NCI-H2196 (cell line): Measurements from ENCODE around the gene SAT1.

Source experiments
- DNase-seq: peaks from one replicate; lab custom pipeline; 2025; ENCODE audit not compliant: unreplicated experiment; lab: John Stamatoyannopoulos, UW

SAT1 gene

GRCh38 chrX:23773601-23774175, 9.3 kb upstream of the SAT1 start:
- DNase-seq = peak; percentile 32

GRCh38 chrX:23776363-23776762, 6.6 kb upstream of the SAT1 start:
- no peak for DNase-seq

- no peak for DNase-seq
Measured at GRCh38 chrX:23779025-23779424, 3.9 kb upstream of the SAT1 start.

GRCh38 chrX:23782455-23782854, 518 bp upstream of the SAT1 start:
- no peak for DNase-seq

GRCh38 chrX:23783589-23784469, 856 bp downstream of the SAT1 start:
- no peak for DNase-seq

GRCh38 chrX:23784470-23785331, 1.7 kb downstream of the SAT1 start:
- DNase-seq = no peak

- DNase-seq = no peak
Measured at GRCh38 chrX:23785580-23785979, 2.6 kb downstream of the SAT1 start.

GRCh38 chrX:23786268-23786815, 3.4 kb downstream of the SAT1 start:
- no peak for DNase-seq

- DNase-seq = no peak
Measured at GRCh38 chrX:23787745-23788118, 4.8 kb downstream of the SAT1 start.

GRCh38 chrX:23788521-23788920, 5.5 kb downstream of the SAT1 start:
- no peak for DNase-seq

- DNase-seq = no peak
Measured at GRCh38 chrX:23788946-23789345, 6.0 kb downstream of the SAT1 start.

- DNase-seq = no peak
Measured at GRCh38 chrX:23789386-23790154, 6.6 kb downstream of the SAT1 start.

- DNase-seq = no peak
Measured at GRCh38 chrX:23790155-23790497, 7.2 kb downstream of the SAT1 start.

- DNase-seq = peak; percentile 31
Measured at GRCh38 chrX:23792861-23793553, 10.0 kb downstream of the SAT1 start.

GRCh38 chrX:23795221-23795620, 12.2 kb downstream of the SAT1 start:
- no peak for DNase-seq

- peak; percentile 46 for DNase-seq
Measured at GRCh38 chrX:23797371-23798128, 14.6 kb downstream of the SAT1 start.

- DNase-seq = no peak
Measured at GRCh38 chrX:23799469-23800065, 16.6 kb downstream of the SAT1 start.

- no peak for DNase-seq
Measured at GRCh38 chrX:23802431-23802830, 19.5 kb downstream of the SAT1 start.

GRCh38 chrX:23803931-23804381, 21.0 kb downstream of the SAT1 start:
- DNase-seq = no peak
